Vagina (tissue), 2 donors: ENCODE data around the gene UGT2B10. TPM values are rescaled to one million over a fixed set of nuclear protein-coding genes. Genes with fewer than 3 reads are reported as not detected.

Experiments
- DNase-seq, 2 donors: peaks; one replicate each; pipeline ENCODE4 v3.0.0-alpha.2; 2017; ENCODE audit errors: extremely low spot score in 2 of 2
- H3K27ac ChIP-seq: fragments of 200-600 bp; sonication (generic); one replicate; pipeline ENCODE4 v1.5.1; 2019
- H3K27me3 ChIP-seq: fragments of 200-600 bp; sonication (generic); one replicate; pipeline ENCODE4 v1.5.1; 2019
- H3K36me3 ChIP-seq, 2 donors: fragments of 200-600 bp; sonication (generic); one replicate each; pipeline ENCODE4 v1.5.1; 2017 to 2019
- H3K4me1 ChIP-seq: fragments of 200-600 bp; sonication (generic); one replicate; pipeline ENCODE4 v1.5.1; 2019
- H3K4me3 ChIP-seq, 2 donors: fragments of 200-600 bp; sonication (generic); 1 replicate in 1 of 2; 2 replicates in 1 of 2; pipeline ENCODE4 v1.5.1; 2016 to 2019
- H3K9me3 ChIP-seq: fragments of 200-600 bp; sonication (generic); one replicate; pipeline ENCODE4 v1.5.1; 2019
- CTCF ChIP-seq, 3 experiments: fragments of 450-650 bp in 2 of 3; fragments of 200-600 bp in 1 of 3; sonication (generic) in 1 of 3; IDR thresholded peaks; one replicate each; pipeline ENCODE4 v1.5.1; 2017 to 2019; ENCODE audit warnings: antibody characterized with exemption in 3 of 3, mild to moderate bottlenecking in 2 of 3, moderate library complexity in 2 of 3
- POLR2A ChIP-seq, 2 donors: fragments of 450-650 bp; IDR thresholded peaks; one replicate each; pipeline ENCODE4 v1.6.1; 2017; ENCODE audit warnings: antibody characterized with exemption in 2 of 2, mild to moderate bottlenecking in 2 of 2, moderate library complexity in 2 of 2
- POLR2AphosphoS5 ChIP-seq, 2 donors: sonication (generic); formaldehyde crosslinking; IDR thresholded peaks; one replicate each; pipeline ENCODE4 v1.9.0; 2017; ENCODE audit warnings: antibody characterized with exemption in 2 of 2, mild to moderate bottlenecking in 2 of 2, low read depth in 1 of 2; ENCODE audit not compliant: insufficient read depth in 1 of 2
- intact Hi-C: fragments of 100-400 bp; cut with DNase I; formaldehyde crosslinking; loops from one replicate; pipeline ENCODE4 v1.15.1; 2023
- total RNA-seq: library from RNA; depleted of rRNA; stranded (reverse); fragments of >200 nt; gene quantifications from one replicate; pipeline ENCODE4 v1.2.3, GENCODE V29; 2016

The UGT2B10 gene
- total RNA-seq, 1 donor from 2014 or later, result not detected

GRCh38 chr4:68831642-68832041, 15.8 kb downstream of the UGT2B10 start:
- H3K27me3 ChIP-seq, result no peaks in the 10 kb centered on the region
- no peaks in the 10 kb centered on the region for H3K4me1 ChIP-seq
- H3K36me3 ChIP-seq, result no peaks in the 10 kb centered on the region
- H3K27ac ChIP-seq, result no peak overlapping the region
- DNase-seq, result no peak
- H3K4me3 ChIP-seq, result no peak overlapping the region
- H3K9me3 ChIP-seq, result no peaks in the 10 kb centered on the region
- intact Hi-C loops, result no loop called here
- no peak for TF ChIP-seq CTCF (IDR thresholded peaks at IDR 0.05)

GRCh38 chr4:68850293-68850692, 34.5 kb downstream of the UGT2B10 start:
- intact Hi-C loops, result no loop called here
- Histone ChIP-seq H3K27ac (no peak overlapping the region), H3K36me3 (no peaks in the 10 kb centered on the region), H3K4me1 (no peaks in the 10 kb centered on the region), H3K9me3 (no peaks in the 10 kb centered on the region), H3K27me3 (no peaks in the 10 kb centered on the region), H3K4me3 (no peak overlapping the region)
- no peak for DNase-seq
- no peak for TF ChIP-seq CTCF (IDR thresholded peaks at IDR 0.05)
- no peak for TF ChIP-seq POLR2AphosphoS5 (IDR thresholded peaks at IDR 0.05; ENCODE audit: insufficient read depth in 1 of 2, low read depth in 1 of 2)
- TF ChIP-seq POLR2A (IDR thresholded peaks at IDR 0.05), result no peak

- H3K4me1 ChIP-seq, result no peaks in the 10 kb centered on the region
- no peaks in the 10 kb centered on the region for H3K27me3 ChIP-seq
- no peak for TF ChIP-seq POLR2A (IDR thresholded peaks at IDR 0.05)
- TF ChIP-seq CTCF (IDR thresholded peaks at IDR 0.05), result no peak
- no peak for TF ChIP-seq POLR2AphosphoS5 (IDR thresholded peaks at IDR 0.05; ENCODE audit: insufficient read depth in 1 of 2, low read depth in 1 of 2)
- H3K4me3 ChIP-seq, result no peak overlapping the region
- DNase-seq, result no peak
- intact Hi-C loops, result no loop called here
- no peaks in the 10 kb centered on the region for H3K9me3 ChIP-seq
- H3K27ac ChIP-seq, result no peak overlapping the region
- no peaks in the 10 kb centered on the region for H3K36me3 ChIP-seq
These were observed 40.0 kb downstream of the UGT2B10 start for GRCh38 chr4:68855771-68856170.

GRCh38 chr4:68858039-68858438, 42.2 kb downstream of the UGT2B10 start:
- Histone ChIP-seq H3K4me1 (no peaks in the 10 kb centered on the region), H3K36me3 (no peaks in the 10 kb centered on the region), H3K27me3 (no peaks in the 10 kb centered on the region), H3K27ac (no peak overlapping the region), H3K4me3 (no peak overlapping the region), H3K9me3 (no peaks in the 10 kb centered on the region)
- TF ChIP-seq POLR2A (IDR thresholded peaks at IDR 0.05) (no peak), CTCF (IDR thresholded peaks at IDR 0.05) (no peak), POLR2AphosphoS5 (IDR thresholded peaks at IDR 0.05; ENCODE audit: insufficient read depth in 1 of 2, low read depth in 1 of 2) (no peak)
- DNase-seq, result no peak
- intact Hi-C loops, result no loop called here

GRCh38 chr4:68859655-68860054, 43.9 kb downstream of the UGT2B10 start:
- Histone ChIP-seq H3K9me3 (no peaks in the 10 kb centered on the region), H3K4me3 (no peak overlapping the region), H3K27me3 (no peaks in the 10 kb centered on the region), H3K36me3 (no peaks in the 10 kb centered on the region), H3K4me1 (no peaks in the 10 kb centered on the region), H3K27ac (no peak overlapping the region)
- TF ChIP-seq CTCF (IDR thresholded peaks at IDR 0.05) (no peak), POLR2A (IDR thresholded peaks at IDR 0.05) (no peak), POLR2AphosphoS5 (IDR thresholded peaks at IDR 0.05; ENCODE audit: insufficient read depth in 1 of 2, low read depth in 1 of 2) (no peak)
- no peak for DNase-seq
- intact Hi-C loops, result no loop called here
